Smooth muscle cell (in vitro differentiated cells): ENCODE data around the gene CISH. TPM values are rescaled to one million over a fixed set of nuclear protein-coding genes. Genes with fewer than 3 reads are reported as not detected.

Experiments
- DNase-seq: peaks from one replicate; lab custom pipeline; 2025; ENCODE audit not compliant: unreplicated experiment; lab: John Stamatoyannopoulos, UW
- H2AFZ ChIP-seq: fragments of 200-600 bp; sonication (generic); 2 replicates; pipeline ENCODE4 v1.6.0; 2016; ENCODE audit warnings: antibody characterized with exemption, low read depth, mild to moderate bottlenecking
- H3F3A ChIP-seq: fragments of 200-600 bp; sonication (generic); 2 replicates; pipeline ENCODE4 v1.6.0; 2017; ENCODE audit warnings: antibody characterized with exemption, low read depth
- H3K27ac ChIP-seq: fragments of 200-600 bp; sonication (generic); 2 replicates; pipeline ENCODE4 v1.5.1; 2016; ENCODE audit warnings: low read depth, mild to moderate bottlenecking
- H3K27me3 ChIP-seq: fragments of 200-600 bp; sonication (generic); 2 replicates; pipeline ENCODE4 v1.6.1; 2016; ENCODE audit warnings: low read depth, mild to moderate bottlenecking
- H3K36me3 ChIP-seq: fragments of 200-600 bp; sonication (generic); 2 replicates; pipeline ENCODE4 v1.5.1; 2016; ENCODE audit warnings: low read depth
- H3K4me1 ChIP-seq: fragments of 200-600 bp; sonication (generic); 2 replicates; pipeline ENCODE4 v1.5.1; 2016; ENCODE audit warnings: low read depth
- H3K4me2 ChIP-seq: fragments of 200-600 bp; sonication (generic); 2 replicates; pipeline ENCODE4 v1.6.0; 2016; ENCODE audit warnings: mild to moderate bottlenecking
- H3K4me3 ChIP-seq: fragments of 200-600 bp; sonication (generic); 2 replicates; pipeline ENCODE4 v1.5.1; 2016; ENCODE audit warnings: mild to moderate bottlenecking
- H3K79me2 ChIP-seq: fragments of 200-600 bp; sonication (generic); 2 replicates; pipeline ENCODE4 v1.6.0; 2016; ENCODE audit warnings: low read depth, mild to moderate bottlenecking
- H3K9ac ChIP-seq: fragments of 200-600 bp; sonication (generic); 2 replicates; pipeline ENCODE4 v1.6.0; 2016; ENCODE audit warnings: low read depth
- H3K9me3 ChIP-seq: fragments of 200-600 bp; sonication (generic); replicated peaks from 2 replicates; pipeline ENCODE4 v1.5.1; 2016; ENCODE audit warnings: low read depth
- H4K20me1 ChIP-seq: fragments of 200-600 bp; sonication (generic); 2 replicates; pipeline ENCODE4 v1.6.0; 2016; ENCODE audit warnings: low read depth
- WGBS: methylation state at CpG from one replicate; pipeline ENCODE4 v1.1.7; 2016; ENCODE audit warnings: low lambda C conversion rate; 5-methylcytosine and 5-hydroxymethylcytosine counted together
- polyA plus RNA-seq: library from polyadenylated mRNA; unstranded; fragments of >200 nt; fragmentation: Nextera tagmentation; extraction: Ambion mirVana; gene quantifications from 2 replicates; pipeline ENCODE4 v1.2.1, GENCODE V29; 2016
- total RNA-seq: library from RNA; depleted of rRNA; stranded (reverse); fragments of >200 nt; gene quantifications from 2 replicates; pipeline ENCODE4 v1.2.3, GENCODE V29; 2014
- TF ChIP-seq, protein P1 (sequence below): fragments of 200-600 bp; sonication (generic); IDR thresholded peaks from 2 replicates; pipeline ENCODE4 v1.5.1; 2017; ENCODE audit warnings: borderline replicate concordance, mild to moderate bottlenecking, antibody characterized with exemption; ENCODE audit not compliant: insufficient read depth, poor library complexity, severe bottlenecking

CISH gene
- total and polyA plus RNA-seq, 2 experiments from 2014 or later = 1.8 to 15.9 TPM

DNA sequence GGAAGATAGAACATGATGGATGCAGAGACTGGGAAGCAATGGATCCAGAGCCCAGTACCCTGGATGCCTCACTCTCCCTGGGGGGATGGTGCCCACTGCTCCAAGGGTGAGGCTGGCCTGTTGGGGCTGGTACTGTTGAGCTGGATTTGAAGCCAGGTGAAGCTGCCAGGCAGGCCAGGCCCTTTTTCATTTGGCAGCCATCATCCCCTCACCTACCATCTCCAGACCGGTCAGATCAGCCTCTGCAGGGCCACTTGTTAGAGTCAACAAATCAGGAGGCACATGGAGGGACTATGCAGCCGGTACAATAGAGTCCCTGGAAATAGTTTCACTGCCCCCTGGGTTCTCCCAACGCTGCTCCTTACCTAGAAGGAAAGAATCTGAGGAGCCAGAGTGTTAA, 11.3 kb upstream of the CISH start:
- DNase-seq = no peak
- no peaks in the 10 kb centered on the region for H3K79me2 ChIP-seq
- 93% methylated on average over 3 of the region's 3 CpGs for WGBS
- TF ChIP-seq, protein P1, sequence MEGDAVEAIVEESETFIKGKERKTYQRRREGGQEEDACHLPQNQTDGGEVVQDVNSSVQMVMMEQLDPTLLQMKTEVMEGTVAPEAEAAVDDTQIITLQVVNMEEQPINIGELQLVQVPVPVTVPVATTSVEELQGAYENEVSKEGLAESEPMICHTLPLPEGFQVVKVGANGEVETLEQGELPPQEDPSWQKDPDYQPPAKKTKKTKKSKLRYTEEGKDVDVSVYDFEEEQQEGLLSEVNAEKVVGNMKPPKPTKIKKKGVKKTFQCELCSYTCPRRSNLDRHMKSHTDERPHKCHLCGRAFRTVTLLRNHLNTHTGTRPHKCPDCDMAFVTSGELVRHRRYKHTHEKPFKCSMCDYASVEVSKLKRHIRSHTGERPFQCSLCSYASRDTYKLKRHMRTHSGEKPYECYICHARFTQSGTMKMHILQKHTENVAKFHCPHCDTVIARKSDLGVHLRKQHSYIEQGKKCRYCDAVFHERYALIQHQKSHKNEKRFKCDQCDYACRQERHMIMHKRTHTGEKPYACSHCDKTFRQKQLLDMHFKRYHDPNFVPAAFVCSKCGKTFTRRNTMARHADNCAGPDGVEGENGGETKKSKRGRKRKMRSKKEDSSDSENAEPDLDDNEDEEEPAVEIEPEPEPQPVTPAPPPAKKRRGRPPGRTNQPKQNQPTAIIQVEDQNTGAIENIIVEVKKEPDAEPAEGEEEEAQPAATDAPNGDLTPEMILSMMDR = no peak
- H2AFZ ChIP-seq = no peak overlapping the region
- no peaks in the 10 kb centered on the region for H3K9me3 ChIP-seq
- H3F3A ChIP-seq = no peaks in the 10 kb centered on the region
- H3K4me1 ChIP-seq = peaks cover 38% of the 10 kb centered on the region
- peaks cover 4% of the 10 kb centered on the region for H4K20me1 ChIP-seq
- no peak overlapping the region for H3K27ac ChIP-seq
- no peak overlapping the region for H3K4me2 ChIP-seq
- H3K4me3 ChIP-seq = no peak overlapping the region
- no peak overlapping the region for H3K9ac ChIP-seq
- no peaks in the 10 kb centered on the region for H3K27me3 ChIP-seq
- H3K36me3 ChIP-seq = no peaks in the 10 kb centered on the region

DNA sequence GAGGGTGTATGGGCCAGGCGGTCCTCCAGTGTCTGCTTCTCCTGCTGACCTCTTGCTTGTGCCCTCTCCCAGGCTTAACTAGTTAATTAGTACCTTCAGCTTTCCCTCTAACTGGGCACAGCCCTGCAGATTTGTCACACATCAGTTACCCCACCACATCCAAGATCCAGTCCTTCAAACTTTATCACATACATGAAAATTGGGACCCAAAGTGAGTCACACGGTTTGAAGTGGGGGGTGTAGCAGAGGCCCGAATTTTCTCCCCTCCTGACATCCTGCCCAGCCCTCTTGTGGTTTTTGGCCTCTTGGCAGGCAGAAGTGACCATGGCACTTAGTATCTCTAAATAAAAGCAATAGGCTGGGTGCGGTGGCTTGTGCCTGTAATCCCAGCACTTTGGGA, 9.2 kb upstream of the CISH start:
- no peak for DNase-seq
- no peaks in the 10 kb centered on the region for H4K20me1 ChIP-seq
- peaks cover 30% of the 10 kb centered on the region for H3K4me1 ChIP-seq
- H3F3A ChIP-seq = peaks cover 3% of the 10 kb centered on the region
- 86% methylated on average over 4 of the region's 4 CpGs for WGBS
- TF ChIP-seq, protein P1 = no peak
- H2AFZ ChIP-seq = no peak overlapping the region
- H3K79me2 ChIP-seq = no peaks in the 10 kb centered on the region
- no peaks in the 10 kb centered on the region for H3K36me3 ChIP-seq
- H3K27ac ChIP-seq = no peak overlapping the region
- H3K4me2 ChIP-seq = no peak overlapping the region
- no peak overlapping the region for H3K9ac ChIP-seq
- H3K27me3 ChIP-seq = no peaks in the 10 kb centered on the region
- no peak overlapping the region for H3K4me3 ChIP-seq
- no peaks in the 10 kb centered on the region for H3K9me3 ChIP-seq

DNA sequence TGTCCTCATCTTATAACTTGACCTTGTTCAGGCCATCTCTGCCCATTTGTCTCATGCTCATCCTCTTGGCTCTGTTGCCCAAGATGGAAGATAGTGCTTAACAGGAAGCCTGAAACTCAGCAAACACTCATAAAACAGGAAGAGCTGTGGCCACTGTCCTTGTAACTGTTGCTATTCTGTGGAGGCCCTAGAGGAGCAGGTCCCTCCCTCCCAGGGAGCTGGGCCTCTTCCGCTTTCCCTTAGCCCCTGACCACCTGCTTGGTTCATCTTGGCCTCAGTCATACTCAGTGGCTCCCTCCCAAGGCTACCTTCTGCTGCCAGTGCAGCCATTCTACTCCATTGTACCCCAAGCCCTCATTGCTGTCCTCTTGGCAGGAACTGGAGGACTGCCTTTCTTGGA, 8.8 kb upstream of the CISH start:
- Histone ChIP-seq H3K4me3 (no peak overlapping the region), H3K9ac (no peak overlapping the region), H4K20me1 (no peaks in the 10 kb centered on the region), H2AFZ (no peak overlapping the region), H3K4me1 (peaks cover 27% of the 10 kb centered on the region), H3K79me2 (no peaks in the 10 kb centered on the region), H3K27me3 (no peaks in the 10 kb centered on the region), H3K9me3 (no peaks in the 10 kb centered on the region), H3K36me3 (no peaks in the 10 kb centered on the region), H3K4me2 (no peak overlapping the region), H3K27ac (no peak overlapping the region), H3F3A (peaks cover 3% of the 10 kb centered on the region)
- DNase-seq = no peak
- WGBS = 100% methylated on average over 1 of the region's 1 CpG
- TF ChIP-seq, protein P1 = no peak

DNA sequence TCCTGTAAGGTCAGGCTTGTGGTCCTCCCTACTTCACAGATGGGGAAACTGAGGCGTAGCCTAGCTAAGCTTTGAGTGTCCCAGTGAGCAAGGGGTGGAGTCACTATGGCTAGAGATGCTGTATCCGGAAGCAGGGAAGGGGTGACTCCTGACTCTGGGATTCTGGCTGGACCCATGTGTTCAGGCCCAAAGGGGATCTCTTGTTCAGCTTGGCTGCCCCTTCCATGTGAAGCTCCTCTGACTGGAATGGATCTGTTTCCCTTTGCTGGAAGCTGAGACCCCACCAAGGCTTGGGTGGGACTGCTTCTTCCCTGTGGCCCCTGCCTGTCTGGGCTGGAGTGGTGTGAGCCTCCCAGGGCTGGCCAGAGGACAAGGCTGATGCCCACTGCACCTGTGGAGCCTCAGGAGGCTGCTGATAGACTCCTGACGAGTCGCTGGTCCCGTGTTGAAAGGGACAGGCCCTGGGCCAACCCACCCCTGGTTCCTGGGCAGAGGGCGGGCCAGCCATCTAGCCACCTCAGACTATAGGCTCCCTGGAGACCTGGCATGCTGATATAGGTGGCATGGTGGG, 6.4 kb upstream of the CISH start:
- Histone ChIP-seq H3K36me3 (no peaks in the 10 kb centered on the region), H3K4me2 (peak overlapping the region; percentile 100), H3K9me3 (no peaks in the 10 kb centered on the region), H3K79me2 (no peaks in the 10 kb centered on the region), H3K27me3 (no peaks in the 10 kb centered on the region), H3K27ac (no peak overlapping the region), H3K4me1 (peaks cover 12% of the 10 kb centered on the region), H3F3A (peaks cover 3% of the 10 kb centered on the region), H2AFZ (peak overlapping the region; percentile 100), H4K20me1 (no peaks in the 10 kb centered on the region), H3K9ac (no peak overlapping the region), H3K4me3 (peak overlapping the region; percentile 91)
- TF ChIP-seq, protein P1 = no peak
- no peak for DNase-seq
- WGBS = 80% methylated on average over 6 of the region's 6 CpGs
